ENCODE measurements around the gene KPNA4.

GRCh38 chr3:160448845-160449635 lies 116.3 kb downstream of the KPNA4 start:
- peak; percentile 17; the same call in 1 of the 2 replicates for TF ChIP-seq CTCF (IDR thresholded peaks at IDR 0.05; ENCODE audit: low read length)
- TF ChIP-seq EZH2 (IDR thresholded peaks at IDR 0.05; ENCODE audit: borderline replicate concordance, low read length), result no peak

Data from OCI-LY1 (cell line).